Natural killer cell (primary cell): Measurements from ENCODE around the gene MACROH2A1. TPM values are rescaled to one million over a fixed set of nuclear protein-coding genes. Genes with fewer than 3 reads are reported as not detected.

Experiments
- ATAC-seq, 3 donors: fragments of 150-1000 bp in 2 of 3; fragments of 200-7000 bp in 1 of 3; cut with Tn5 transposase; 1 replicate in 1 of 3; 2 replicates in 2 of 3; pipeline ENCODE4 v1.10.0; 2021; ENCODE audit warnings: mild to moderate bottlenecking in 2 of 3, moderate library complexity in 2 of 3
- DNase-seq, 2 donors: peaks; one replicate each; pipeline versions ENCODE4 v3.0.0 to v3.0.0-alpha.2; 2013 to 2021; ENCODE audit warnings: mixed read lengths in 1 of 2
- H3K27ac ChIP-seq: one replicate; pipeline ENCODE4 v1.5.1; 2013; ENCODE audit warnings: mild to moderate bottlenecking, low read length
- H3K27me3 ChIP-seq: one replicate; pipeline ENCODE4 v1.6.1; 2013; ENCODE audit warnings: low read length; ENCODE audit not compliant: control insufficient read depth, insufficient read depth
- H3K36me3 ChIP-seq: one replicate; pipeline ENCODE4 v1.6.1; 2013; ENCODE audit warnings: low read length; ENCODE audit not compliant: control insufficient read depth, insufficient read depth
- H3K4me1 ChIP-seq: one replicate; pipeline ENCODE4 v1.6.1; 2013; ENCODE audit warnings: low read length; ENCODE audit not compliant: control insufficient read depth, insufficient read depth
- H3K4me3 ChIP-seq: one replicate; pipeline ENCODE4 v1.5.1; 2013; ENCODE audit warnings: low read length
- H3K9me3 ChIP-seq: one replicate; pipeline ENCODE4 v1.6.1; 2013; ENCODE audit warnings: low read length; ENCODE audit not compliant: control insufficient read depth, insufficient read depth
- H3K27ac Mint-ChIP-seq, 2 donors: one replicate each; pipeline ENCODE4 v1.8.0; 2022; ENCODE audit warnings: mild to moderate bottlenecking in 2 of 2, mixed read lengths in 2 of 2, moderate library complexity in 1 of 2
- H3K27me3 Mint-ChIP-seq, 2 donors: one replicate each; pipeline ENCODE4 v1.8.0; 2022; ENCODE audit warnings: low read depth in 2 of 2, mixed read lengths in 2 of 2
- H3K36me3 Mint-ChIP-seq: one replicate; pipeline ENCODE4 v1.8.0; 2022; ENCODE audit warnings: mixed read lengths
- H3K4me1 Mint-ChIP-seq, 2 donors: one replicate each; pipeline ENCODE4 v1.8.0; 2022; ENCODE audit warnings: mixed read lengths in 2 of 2
- H3K4me3 Mint-ChIP-seq: one replicate; pipeline ENCODE4 v1.8.0; 2022; ENCODE audit warnings: mild to moderate bottlenecking, moderate library complexity, mixed read lengths
- H3K9me3 Mint-ChIP-seq, 2 donors: one replicate each; pipeline ENCODE4 v1.8.0; 2022; ENCODE audit warnings: mixed read lengths in 2 of 2
- CTCF ChIP-seq: fragments of 200-600 bp; IDR thresholded peaks from one replicate; pipeline ENCODE4 v1.8.0; 2022; ENCODE audit warnings: antibody characterized with exemption
- whole genome bisulfite sequencing: methylation state at CpG from one replicate; pipeline ENCODE4 v1.1.7; 2013; ENCODE audit warnings: missing lambda C conversion rate; ENCODE audit not compliant: insufficient coverage; 5-methylcytosine and 5-hydroxymethylcytosine counted together
- intact Hi-C: fragments of 100-400 bp; cut with micrococcal nuclease; formaldehyde crosslinking; loops from one replicate; pipeline ENCODE4 v1.14.2; 2022
- total RNA-seq, 4 donors: library from RNA; stranded (reverse); fragments of 120-200 nt in 1 of 4; gene quantifications; one replicate each; pipeline versions ENCODE4 v1.2.3 to v1.2.4, GENCODE V29; 2013 to 2022

Gene MACROH2A1
- total RNA-seq, result 100 to 1,000 TPM; 139 to 160 (median 139) TPM
- total RNA-seq (2013), result 183 TPM

DNA sequence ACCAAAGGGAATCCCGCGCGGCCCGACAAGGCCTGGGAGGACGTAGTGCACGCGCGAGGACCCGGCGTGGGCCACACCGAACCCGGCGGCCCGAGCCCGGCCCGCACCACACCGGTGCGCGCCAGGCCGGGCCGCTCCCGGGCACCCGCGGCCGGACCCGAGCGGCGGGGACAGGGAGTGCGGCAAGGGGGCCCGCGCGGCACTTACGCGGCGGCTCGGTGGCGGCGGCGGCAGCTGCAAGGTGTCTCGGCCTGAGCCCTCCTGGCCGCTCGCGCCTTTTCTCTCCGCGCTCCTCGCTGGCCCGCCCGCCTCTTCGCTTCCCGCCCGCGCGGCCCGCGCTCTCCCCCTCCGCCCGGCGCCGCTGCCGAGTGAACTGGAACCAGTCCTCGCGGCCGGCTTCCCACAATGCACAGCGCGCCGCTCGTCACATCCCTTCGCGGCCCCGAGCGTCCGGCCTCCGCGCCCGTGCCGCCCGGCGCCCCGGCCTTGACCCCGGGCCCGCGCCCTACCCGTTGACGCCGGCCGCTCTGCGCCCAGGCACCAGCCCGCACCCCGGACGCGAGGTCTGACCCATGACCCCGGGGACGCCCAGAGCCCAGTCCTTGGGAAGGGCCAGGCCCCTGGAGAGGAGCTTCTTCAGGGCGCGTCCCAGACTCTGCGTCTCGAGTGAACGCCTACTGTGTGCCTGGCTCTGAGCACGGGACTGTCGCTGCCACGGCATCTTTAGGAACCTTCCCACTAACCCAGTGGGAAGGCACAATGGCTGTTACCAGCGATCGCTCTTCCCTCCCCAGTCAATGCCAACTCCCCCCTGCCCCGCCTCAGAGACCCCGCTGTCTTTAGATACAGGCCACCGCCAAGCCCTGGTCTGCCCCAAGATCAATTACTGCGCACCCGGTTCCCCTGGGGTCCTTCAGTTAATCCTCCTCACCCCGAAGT lies at the start of gene MACROH2A1:
Gene MACROH2A1 (minus strand): TSS at position 377 of the 939 bp plus-strand sequence. CDS start 10,138 bp downstream, outside the sequence.
- Histone ChIP-seq H3K4me1 (peaks cover 41% of the 10 kb centered on the region), H3K36me3 (no peaks in the 10 kb centered on the region), H3K27me3 (no peaks in the 10 kb centered on the region), H3K27ac (peak within 1 kb of the TSS; percentile 92), H3K4me3 (peak within 1 kb of the TSS; percentile 80), H3K9me3 (no peaks in the 10 kb centered on the region)
- Mint-ChIP-seq H3K4me1 (peaks cover 45 to 49% of the 10 kb centered on the region in 2 donors), H3K36me3 (no peaks in the 10 kb centered on the region), H3K9me3 (no peaks in the 10 kb centered on the region), H3K27me3 (no peaks in the 10 kb centered on the region), H3K4me3 (peak within 1 kb of the TSS; percentile 86), H3K27ac (peak within 1 kb of the TSS; percentile 77 to 94)
- no peak for TF ChIP-seq CTCF
- intact Hi-C loops, result no loop called here
- peak; percentile 85 to 88 for DNase-seq
- ATAC-seq, result peak; percentile 90 to 97 (median 94)
- under 1% methylated on average over 109 of the region's 109 CpGs for WGBS

DNA sequence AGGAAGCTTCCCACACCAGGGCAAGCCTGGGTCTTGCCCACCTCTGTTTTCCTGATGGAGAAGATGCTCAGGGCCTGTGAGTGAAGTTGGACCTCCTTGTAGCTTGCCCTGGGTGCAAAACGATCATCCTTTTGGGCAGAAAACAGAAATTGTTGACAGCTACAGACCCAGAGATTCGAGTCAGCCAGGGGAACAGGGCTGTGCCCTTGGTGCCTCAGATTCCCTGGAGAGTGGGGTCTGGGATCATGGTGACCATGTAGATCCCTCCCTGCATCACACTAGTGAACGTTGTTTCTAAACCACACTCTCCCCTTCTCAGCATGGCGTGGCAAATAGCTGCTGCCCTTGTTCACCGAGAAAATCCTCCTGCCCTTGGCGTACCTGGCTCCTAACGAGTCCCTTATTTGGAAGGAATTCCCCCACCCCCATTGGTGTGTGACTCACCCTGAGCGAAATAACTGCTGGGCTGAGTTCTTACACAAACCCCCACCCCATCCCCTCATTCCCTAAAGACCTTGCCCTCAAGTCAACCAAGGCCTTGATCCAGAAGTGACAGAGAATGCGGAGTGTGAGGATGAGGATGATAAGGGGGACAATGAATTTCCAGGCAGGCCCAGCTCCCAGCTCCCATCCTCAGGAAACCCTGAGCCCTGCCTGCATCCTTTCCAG lies 49.2 kb upstream of the MACROH2A1 start:
- Histone ChIP-seq H3K27ac (no peak overlapping the region), H3K27me3 (no peaks in the 10 kb centered on the region), H3K4me3 (no peak overlapping the region), H3K4me1 (peaks cover 18% of the 10 kb centered on the region), H3K36me3 (no peaks in the 10 kb centered on the region), H3K9me3 (no peaks in the 10 kb centered on the region)
- Mint-ChIP-seq H3K9me3 (no peaks in the 10 kb centered on the region), H3K36me3 (no peaks in the 10 kb centered on the region), H3K4me1 (peaks cover 9 to 11% of the 10 kb centered on the region in 2 donors), H3K27ac (no peak overlapping the region), H3K4me3 (no peak overlapping the region), H3K27me3 (peaks cover 8 to 11% of the 10 kb centered on the region in 2 donors)
- 78% methylated on average over 8 of the region's 9 CpGs for WGBS
- DNase-seq (no peak), ATAC-seq (no peak)
- intact Hi-C loops, result no loop called here
- no peak for TF ChIP-seq CTCF

- no peak for DNase-seq
- no peak within 1 kb of the TSS for H3K4me3 ChIP-seq
- intact Hi-C loops, result no loop called here
- H3K27ac ChIP-seq, result no peak within 1 kb of the TSS
- H3K27me3 ChIP-seq, result no peaks in the 10 kb centered on the region
- ATAC-seq, result no peak
- no peaks in the 10 kb centered on the region for H3K36me3 Mint-ChIP-seq
- no peak for TF ChIP-seq CTCF
- peaks cover 8 to 9% of the 10 kb centered on the region in 2 donors for H3K27me3 Mint-ChIP-seq
- no peaks in the 10 kb centered on the region for H3K9me3 ChIP-seq
- no peaks in the 10 kb centered on the region for H3K36me3 ChIP-seq
- no peaks in the 10 kb centered on the region for H3K9me3 Mint-ChIP-seq
- 79% methylated on average over 3 of the region's 5 CpGs for WGBS
- no peak within 1 kb of the TSS for H3K4me3 Mint-ChIP-seq
- no peak within 1 kb of the TSS for H3K27ac Mint-ChIP-seq
- peaks cover 9 to 11% of the 10 kb centered on the region in 2 donors for H3K4me1 Mint-ChIP-seq
- peaks cover 18% of the 10 kb centered on the region for H3K4me1 ChIP-seq
These were observed 48.4 kb upstream of the MACROH2A1 start, which contains the start of gene DCANP1 for GRCh38 chr5:135447298-135447929. DCANP1 (minus strand) TSS chr5:135447348; CDS start chr5:135447108, 240 bp downstream.
